C4-2B (cell line): ENCODE data around the gene CD79A.

Experiments
- H3K27ac ChIP-seq: fragments of 450-650 bp; 2 replicates; pipeline ENCODE4 v1.5.1; 2017
- CTCF ChIP-seq: fragments of 450-650 bp; conservative IDR thresholded peaks from 2 replicates; pipeline ENCODE4 v1.5.1; 2017; ENCODE audit warnings: mild to moderate bottlenecking
- ZFX ChIP-seq: fragments of 450-650 bp; IDR thresholded peaks from 2 replicates; pipeline ENCODE4 v1.6.1; 2017

Gene CD79A

GRCh38 chr19:41888926-41889325, 11.8 kb downstream of the CD79A start:
- TF ChIP-seq ZFX, result no peak
- H3K27ac ChIP-seq, result no peak overlapping the region

GRCh38 chr19:41889896-41890295, 12.8 kb downstream of the CD79A start:
- no peak for TF ChIP-seq CTCF
- no peak for TF ChIP-seq ZFX
- no peak overlapping the region for H3K27ac ChIP-seq

- TF ChIP-seq ZFX (no peak), CTCF (no peak)
These were observed 13.9 kb downstream of the CD79A start for GRCh38 chr19:41890936-41891335.

GRCh38 chr19:41892173-41892902, 15.3 kb downstream of the CD79A start:
- no peak overlapping the region for H3K27ac ChIP-seq

More at GRCh38 chr19:41890936-41891335, 13.9 kb downstream of the CD79A start:
- H3K27ac ChIP-seq, result no peak overlapping the region

GRCh38 chr19:41893899-41894298, 16.8 kb downstream of the CD79A start:
- no peak overlapping the region for H3K27ac ChIP-seq
- no peak for TF ChIP-seq ZFX
- TF ChIP-seq CTCF, result no peak

More at GRCh38 chr19:41892173-41892902, 15.3 kb downstream of the CD79A start:
- TF ChIP-seq CTCF (no peak), ZFX (no peak)

GRCh38 chr19:41894350-41894749, 17.3 kb downstream of the CD79A start:
- TF ChIP-seq CTCF, result no peak
- TF ChIP-seq ZFX, result no peak
- H3K27ac ChIP-seq, result no peak overlapping the region

GRCh38 chr19:41895745-41896580, 18.9 kb downstream of the CD79A start:
- TF ChIP-seq ZFX, result no peak
- no peak; the same call in 1 of the 2 replicates for TF ChIP-seq CTCF

More at GRCh38 chr19:41895745-41896580, 18.9 kb downstream of the CD79A start:
- no peak overlapping the region for H3K27ac ChIP-seq
